ENCODE data around the gene NPHP4.
"Not testable (repeated sequence)": the region's sequence is repeated elsewhere in the genome, so short reads cannot be mapped to it uniquely, and the experiment has no call there.

The NPHP4 gene

DNA sequence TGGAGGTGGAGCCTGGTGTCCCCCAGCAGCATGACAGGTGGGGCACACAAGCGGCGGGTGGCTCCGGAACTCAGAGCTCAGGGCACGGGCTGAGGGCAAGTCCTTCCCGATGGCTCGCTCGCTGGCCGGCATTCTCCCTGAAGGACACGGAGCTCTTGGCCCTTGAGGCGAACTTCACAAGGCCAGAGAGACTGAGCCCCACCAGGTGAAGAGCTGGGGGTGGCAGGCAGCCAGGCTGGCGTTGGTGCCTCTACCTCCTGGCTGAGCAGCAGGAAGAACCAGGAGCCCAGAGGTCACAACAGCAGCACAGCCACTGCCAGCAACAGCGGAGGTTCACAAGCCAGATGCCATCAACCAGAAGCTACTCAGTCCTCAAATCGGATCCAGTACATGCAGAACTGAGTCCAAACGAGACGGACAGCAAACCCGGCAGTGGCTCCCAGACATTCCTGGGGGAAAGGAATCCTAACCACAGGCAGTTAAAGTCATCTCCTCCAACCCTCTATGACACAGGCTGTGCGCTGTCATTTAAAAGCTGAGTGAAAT lies 54.1 kb downstream of the NPHP4 start:
- in situ Hi-C loops (cut with MboI; ENCODE audit: low sequenced_read_pairs) = no loop called here

GRCh38 chr1:5937373-5937857 lies 54.8 kb downstream of the NPHP4 start:
- in situ Hi-C loops (cut with MboI; ENCODE audit: low sequenced_read_pairs) = no loop called here

DNA sequence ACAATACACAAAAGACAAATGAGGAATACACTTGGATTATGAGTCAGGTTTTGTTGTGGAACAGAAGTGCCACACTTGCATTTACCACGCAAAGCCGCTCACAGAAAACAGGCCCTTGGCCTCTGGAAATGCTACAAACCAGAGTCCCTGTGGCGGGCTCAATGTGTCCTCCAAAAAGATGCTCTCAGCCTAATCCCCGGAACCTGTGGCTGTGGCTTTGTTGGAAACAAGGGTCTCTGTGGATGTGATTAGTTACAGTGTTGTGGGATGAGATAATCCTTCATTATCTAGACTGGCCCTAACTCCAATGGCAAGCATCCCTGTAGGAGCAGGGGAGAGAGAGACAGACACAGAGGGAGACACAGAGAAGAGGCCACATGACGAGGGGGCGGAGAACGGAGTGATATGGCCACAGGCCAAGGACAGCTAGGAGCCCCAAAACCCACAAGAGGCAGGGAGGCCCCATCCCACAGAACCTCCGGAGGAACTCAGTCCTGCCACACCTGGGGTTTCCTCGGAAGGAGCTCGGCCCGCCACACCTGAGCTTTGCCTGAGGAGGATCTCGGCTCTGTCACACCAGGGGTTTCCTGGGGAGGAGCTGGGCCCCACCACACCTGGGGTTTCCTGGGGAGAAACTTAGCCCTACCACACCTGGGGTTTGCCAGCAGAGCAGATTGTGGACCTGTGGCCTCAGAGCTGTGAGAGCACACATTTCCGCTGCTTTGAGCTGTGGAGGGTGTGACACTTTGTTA lies 55.4 kb downstream of the NPHP4 start:
- in situ Hi-C loops (cut with MboI; ENCODE audit: low sequenced_read_pairs) = no loop called here

DNA sequence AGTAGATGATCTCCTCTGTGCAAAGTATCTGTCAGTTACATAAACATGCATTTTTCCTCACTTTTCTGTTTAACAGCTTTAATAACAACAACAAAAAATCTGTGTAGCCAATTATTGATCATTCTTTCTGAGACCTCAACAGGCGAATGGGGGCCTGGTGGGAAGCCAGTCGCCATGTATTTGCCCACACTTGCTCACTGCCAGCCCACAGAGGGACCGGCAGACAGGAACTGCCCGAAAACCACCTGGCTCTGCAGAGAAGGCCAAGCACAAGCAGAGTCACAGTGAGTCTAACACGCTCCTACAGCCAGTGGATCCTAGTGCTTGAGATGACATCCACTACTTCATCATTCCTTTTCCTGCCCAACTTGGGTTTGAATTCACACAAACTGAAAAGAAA lies 56.1 kb downstream of the NPHP4 start:
- in situ Hi-C loops (cut with MboI; ENCODE audit: low sequenced_read_pairs) = no loop called here

DNA sequence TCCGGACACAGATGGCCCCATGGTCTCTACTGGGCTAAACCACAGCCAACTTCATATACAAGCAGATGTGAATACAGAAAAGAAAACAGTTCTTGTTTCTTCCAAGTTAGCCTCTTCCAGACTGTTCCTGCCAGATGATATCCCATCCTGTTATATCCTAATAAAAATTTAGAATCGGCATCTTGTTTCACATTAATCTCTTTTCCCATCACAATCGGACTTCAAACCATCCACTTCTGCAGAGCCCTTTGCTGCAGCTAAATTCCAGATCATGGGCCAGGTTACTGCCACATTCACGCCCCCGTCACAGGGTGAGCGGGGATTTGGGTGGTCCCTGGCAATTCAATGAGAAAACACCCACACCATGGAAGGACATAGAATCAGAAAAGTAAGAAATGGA lies 57.2 kb downstream of the NPHP4 start:
- in situ Hi-C loops (cut with MboI; ENCODE audit: low sequenced_read_pairs) = no loop called here

- in situ Hi-C loops (cut with MboI; ENCODE audit: low sequenced_read_pairs) = no loop called here
Observed at GRCh38 chr1:5934058-5934884, 58.0 kb downstream of the NPHP4 start.

DNA sequence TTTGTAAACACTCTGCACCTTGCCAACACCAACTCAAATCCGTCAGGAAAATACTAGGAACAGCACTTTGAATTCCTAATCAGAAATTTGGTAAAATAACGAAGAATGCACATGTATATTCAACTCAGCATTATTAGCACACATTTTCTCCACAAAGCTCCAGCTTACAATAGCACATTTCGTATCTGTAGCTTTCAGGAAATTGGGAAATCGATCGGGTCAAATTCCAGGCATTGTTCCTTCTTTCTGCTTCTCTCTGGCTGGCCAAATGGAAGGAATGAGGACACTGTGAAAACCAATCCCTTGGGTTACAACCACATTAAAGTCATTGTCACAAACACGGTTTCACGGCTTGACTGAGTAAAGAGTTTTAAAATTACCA lies 58.6 kb downstream of the NPHP4 start:
- in situ Hi-C loops (cut with MboI; ENCODE audit: low sequenced_read_pairs) = no loop called here

GRCh38 chr1:5933050-5933449 lies 59.2 kb downstream of the NPHP4 start:
- in situ Hi-C loops (cut with MboI; ENCODE audit: low sequenced_read_pairs) = no loop called here

DNA sequence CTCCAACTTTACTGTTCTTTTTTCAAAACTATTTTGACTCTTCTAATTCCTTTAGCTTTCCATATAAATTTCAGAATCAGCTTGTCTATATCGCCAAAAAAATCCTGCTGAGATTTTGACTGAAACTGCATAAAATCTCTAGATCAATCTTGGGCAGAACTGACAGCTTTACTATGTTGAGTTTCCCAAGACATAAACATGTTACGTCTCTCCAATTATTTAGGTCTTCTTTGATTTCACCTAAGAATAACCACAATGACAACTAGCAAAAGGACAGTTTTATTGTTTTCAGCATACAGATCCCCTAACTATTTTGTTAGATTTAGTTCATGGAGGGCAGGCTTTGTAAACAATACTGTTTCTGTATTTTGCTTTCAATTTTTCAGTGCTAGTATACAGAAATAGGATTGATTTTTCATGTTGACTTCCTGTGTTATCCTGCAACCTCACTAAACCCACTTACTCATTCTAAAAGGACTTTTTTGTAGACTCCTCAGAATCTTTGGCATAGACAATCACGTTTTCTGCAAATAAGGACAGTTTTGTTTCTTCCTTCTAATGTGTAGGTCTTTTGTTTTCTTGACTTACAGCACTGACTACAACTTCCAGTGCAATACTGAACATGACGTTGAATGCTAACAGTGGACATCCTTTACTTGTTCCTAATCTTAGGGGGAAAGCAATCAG lies 63.4 kb downstream of the NPHP4 start:
- in situ Hi-C loops (cut with MboI; ENCODE audit: low sequenced_read_pairs) = no loop called here

- in situ Hi-C loops (cut with MboI; ENCODE audit: low sequenced_read_pairs) = no loop called here
Observed at GRCh38 chr1:5927506-5928370, 64.5 kb downstream of the NPHP4 start.

DNA sequence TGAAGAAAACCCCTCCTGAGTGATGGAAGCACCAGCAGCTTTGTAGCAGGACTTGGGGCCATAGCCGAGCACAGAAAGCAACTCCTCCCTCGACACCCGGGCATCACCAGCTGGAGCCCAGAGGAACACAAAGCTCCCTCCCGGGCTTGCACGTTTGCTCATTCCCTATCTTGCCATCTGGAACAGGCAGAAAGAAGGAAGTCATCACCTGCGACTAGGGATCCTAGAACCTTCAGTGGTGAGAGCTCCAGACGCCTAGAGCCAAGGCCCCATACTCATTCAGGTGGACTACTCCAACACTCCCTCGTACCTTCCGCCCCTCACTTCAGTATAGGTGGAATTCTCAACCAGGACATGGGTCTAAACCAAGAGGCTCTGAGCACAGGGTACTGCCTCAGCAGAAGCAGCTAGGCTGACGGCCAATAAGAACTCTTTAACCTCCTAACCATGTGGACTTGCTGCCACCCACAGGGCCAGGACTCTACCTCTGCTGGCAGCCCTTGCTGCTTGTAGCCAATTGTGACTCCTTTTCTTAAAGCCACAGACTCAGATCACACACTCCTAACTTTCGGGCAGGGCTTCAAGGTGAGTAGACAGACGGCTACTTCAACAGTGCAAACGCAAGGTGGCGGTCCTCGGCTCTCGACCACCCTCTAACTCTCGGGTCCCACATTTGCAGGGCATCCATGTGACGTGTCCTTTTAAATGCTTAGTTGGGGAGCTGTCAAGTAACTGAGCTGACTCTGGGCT lies 65.4 kb downstream of the NPHP4 start:
- in situ Hi-C loops (cut with MboI; ENCODE audit: low sequenced_read_pairs) = no loop called here

GRCh38 chr1:5922700-5923330 lies 69.4 kb downstream of the NPHP4 start:
- in situ Hi-C loops (cut with MboI; ENCODE audit: low sequenced_read_pairs) = not testable (repeated sequence)

- in situ Hi-C loops (cut with MboI; ENCODE audit: low sequenced_read_pairs) = no loop called here
Observed at GRCh38 chr1:5921671-5922070, 70.6 kb downstream of the NPHP4 start.

- in situ Hi-C loops (cut with MboI; ENCODE audit: low sequenced_read_pairs) = no loop called here
Observed at GRCh38 chr1:5921129-5921528, 71.1 kb downstream of the NPHP4 start.

DNA sequence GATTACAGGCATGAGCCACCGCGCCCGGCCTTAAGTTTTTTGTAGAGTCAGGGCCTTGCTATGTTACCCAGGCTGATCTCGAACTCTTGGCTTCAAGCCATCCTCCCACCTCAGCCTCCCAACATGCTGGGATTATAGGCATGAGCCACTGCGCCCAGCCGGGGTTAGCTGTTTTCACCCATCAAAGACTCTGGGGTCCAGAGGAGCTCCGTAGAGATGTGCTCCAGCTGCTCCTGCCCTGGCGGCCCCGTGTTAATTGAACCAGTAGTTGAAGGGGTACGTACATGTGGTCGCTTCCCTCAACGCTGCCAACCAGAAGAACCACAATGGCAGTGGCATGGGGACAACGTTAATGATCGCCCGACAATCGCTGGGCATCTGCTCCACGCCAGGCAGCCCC lies 72.0 kb downstream of the NPHP4 start:
- in situ Hi-C loops (cut with MboI; ENCODE audit: low sequenced_read_pairs) = no loop called here

- in situ Hi-C loops (cut with MboI; ENCODE audit: low sequenced_read_pairs) = no loop called here
Observed at GRCh38 chr1:5918275-5918649, 74.0 kb downstream of the NPHP4 start.

DNA sequence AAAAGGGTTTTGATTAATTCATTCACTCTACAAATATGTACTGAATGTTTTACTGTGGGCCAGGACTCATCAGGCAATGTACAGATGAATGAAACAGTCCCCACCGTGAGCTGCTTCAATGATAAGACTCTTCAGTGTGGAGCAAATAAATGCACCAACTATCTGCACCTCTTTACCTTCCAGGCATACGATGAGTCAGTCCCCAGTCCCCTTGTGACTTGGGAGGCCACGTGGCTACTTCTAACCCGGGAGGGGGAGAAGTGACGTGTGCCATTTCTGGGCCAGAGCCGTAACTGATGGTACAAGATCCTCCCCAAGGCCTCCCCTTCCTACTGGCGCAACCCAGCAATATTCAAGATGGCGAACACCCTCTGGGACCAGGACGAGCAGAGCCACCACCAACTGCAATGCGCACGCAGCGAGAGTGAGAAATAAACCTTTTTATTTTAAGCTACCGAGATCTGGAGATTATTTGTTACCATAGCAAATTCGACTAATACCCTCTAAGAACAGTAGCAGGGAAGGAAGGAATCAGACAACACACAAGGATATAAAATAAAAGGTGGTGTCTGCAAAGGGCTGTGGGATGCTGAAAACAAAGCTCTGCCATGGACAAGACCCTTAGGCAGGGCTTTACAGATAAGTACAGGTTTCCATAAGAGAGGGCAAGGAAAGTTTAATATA lies 74.5 kb downstream of the NPHP4 start:
- in situ Hi-C loops (cut with MboI; ENCODE audit: low sequenced_read_pairs) = no loop called here

GRCh38 chr1:5917281-5917590 lies 75.0 kb downstream of the NPHP4 start:
- in situ Hi-C loops (cut with MboI; ENCODE audit: low sequenced_read_pairs) = no loop called here

All from HL-60/S4 (cell line).